Activated T-cell treated with anti-CD3 and anti-CD28 coated beads, Interleukin-2, amount 50 U/mL, for 48 hours (primary cell): ENCODE results near the gene DTNB.
"Not testable (repeated sequence)": the region's sequence is repeated elsewhere in the genome, so short reads cannot be mapped to it uniquely, and the experiment has no call there.

Experiments
- DNase-seq, 2 experiments: peaks; one replicate each; pipeline ENCODE4 v3.0.0-alpha.2; 2020

DTNB gene

DNA sequence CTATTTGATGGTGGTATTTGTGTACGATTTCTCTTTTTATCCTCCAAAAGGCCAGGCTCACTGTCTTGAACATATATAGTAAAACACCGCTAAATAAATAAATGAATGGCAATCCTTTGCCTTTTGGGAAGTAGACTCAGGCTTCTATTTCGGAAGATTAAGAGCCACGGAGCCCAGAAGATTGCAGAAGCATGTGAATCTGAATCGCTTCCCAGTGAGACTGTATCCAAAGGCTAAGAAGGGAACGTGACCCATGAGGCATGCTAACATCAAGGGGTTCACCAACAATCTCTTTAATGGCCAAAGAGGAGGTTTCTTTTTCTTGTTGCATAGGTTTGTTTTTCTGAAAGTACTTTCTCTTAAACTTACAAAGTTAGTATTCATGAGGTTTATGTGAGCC, 261.6 kb downstream of the DTNB start:
- no peak for DNase-seq

DNA sequence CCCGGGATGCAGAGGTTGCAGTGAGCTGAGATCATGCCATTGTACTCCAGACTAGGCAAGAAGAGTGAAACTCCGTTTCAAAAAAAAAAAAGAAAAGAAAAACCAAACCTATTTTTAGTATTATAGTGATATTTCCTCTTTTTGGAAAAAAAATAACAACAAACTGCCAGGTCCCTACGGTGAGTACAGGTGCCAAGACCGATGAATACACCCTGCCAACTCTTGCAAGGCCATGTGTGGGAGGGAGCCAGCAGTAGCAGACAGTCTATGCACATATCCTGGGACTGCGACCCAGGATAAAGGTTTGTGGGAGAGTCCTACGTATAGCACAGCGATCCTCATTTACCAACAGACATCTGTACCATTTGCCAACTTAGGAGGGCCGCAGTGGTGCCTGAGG, 262.1 kb downstream of the DTNB start:
- DNase-seq: no peak

DNA sequence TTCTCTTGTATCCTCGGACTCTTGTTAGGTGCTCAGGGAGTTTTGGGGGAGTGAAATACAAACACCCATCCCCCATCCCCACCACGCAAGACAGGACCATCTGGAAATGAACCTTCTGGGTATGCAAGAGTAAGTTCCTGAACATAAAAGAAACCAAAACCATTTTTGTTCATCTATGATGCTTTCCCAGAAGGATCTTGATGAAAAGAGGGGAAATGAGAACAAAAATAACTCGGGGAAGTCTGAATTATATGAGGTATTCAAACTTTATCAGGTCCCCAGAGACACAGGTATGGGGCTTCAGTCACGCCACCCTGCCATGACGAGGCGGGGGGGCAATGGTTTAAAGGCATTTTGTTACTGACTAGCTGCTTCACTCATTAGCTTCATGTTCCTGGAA, 263.0 kb downstream of the DTNB start:
- DNase-seq: no peak

DNA sequence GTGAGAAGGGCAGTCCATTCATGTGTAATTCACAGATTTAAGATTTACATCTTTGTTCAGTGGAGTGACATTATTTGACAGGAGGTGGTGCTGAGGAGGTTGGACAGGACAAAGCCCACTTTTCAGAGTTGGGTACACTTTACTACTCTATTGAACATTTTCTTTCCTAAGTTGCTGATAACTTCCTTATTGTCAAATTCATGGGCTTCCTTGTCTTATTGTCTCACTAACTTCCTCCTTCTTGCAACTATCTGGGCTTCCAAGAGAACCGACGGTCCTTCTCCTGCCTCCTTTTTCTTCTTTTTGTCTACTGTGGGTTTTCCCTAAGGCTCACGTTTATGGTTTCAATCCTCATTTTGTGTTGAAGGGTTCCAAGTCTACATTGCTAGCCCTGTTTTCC, 263.9 kb downstream of the DTNB start:
- DNase-seq: no peak

DNA sequence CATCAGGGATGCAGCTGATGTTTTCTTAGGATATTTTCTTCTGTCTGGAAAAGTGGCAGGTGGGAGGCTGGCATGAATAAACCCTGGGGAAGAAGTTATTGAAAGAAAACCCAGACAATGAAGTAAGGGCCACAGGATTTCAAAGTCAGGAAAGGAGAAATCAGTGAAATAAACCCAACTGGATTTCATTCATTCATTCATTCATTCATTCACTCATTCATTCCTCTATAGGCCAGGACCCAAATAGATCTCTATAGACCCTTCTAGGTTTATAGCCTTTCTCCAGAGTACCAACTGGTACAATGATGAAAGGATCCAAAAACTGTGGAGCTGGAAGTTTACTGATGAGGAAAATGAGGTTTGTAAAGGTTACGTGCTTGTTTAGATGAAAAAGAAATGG, 264.3 kb downstream of the DTNB start:
- DNase-seq: no peak

DNA sequence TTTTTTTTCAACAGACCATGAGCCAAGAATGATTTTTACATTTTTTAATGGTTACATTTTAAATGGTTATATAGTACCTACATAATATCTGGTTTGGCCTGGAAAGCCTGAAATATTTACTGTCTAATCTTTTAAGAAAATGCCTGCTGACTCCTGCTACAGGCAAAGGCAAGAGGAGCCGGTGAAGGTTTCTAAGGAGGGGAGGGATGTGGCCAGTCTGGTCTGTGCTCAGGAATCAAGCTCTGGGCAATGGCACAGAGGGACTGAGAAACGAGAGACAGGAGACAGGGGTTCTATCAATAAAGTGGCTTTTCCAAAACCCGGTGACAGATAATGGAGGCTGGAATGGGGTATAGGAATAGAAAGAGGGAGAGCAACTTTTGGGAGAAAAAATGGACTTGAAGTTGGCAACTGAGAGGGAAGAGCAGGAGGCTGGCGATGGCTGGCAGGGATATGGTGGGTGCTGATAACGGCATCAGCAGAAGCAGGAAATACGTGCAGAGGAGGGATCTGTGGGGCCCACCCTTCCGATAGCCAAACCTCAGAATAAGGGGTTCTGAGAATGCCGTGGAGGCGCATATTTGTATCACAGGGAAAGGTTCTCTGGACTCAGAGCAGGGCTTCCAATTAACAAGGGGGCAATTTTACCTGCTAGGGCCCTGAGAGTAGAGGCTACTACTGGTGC, 267.6 kb downstream of the DTNB start:
- no peak for DNase-seq

DNA sequence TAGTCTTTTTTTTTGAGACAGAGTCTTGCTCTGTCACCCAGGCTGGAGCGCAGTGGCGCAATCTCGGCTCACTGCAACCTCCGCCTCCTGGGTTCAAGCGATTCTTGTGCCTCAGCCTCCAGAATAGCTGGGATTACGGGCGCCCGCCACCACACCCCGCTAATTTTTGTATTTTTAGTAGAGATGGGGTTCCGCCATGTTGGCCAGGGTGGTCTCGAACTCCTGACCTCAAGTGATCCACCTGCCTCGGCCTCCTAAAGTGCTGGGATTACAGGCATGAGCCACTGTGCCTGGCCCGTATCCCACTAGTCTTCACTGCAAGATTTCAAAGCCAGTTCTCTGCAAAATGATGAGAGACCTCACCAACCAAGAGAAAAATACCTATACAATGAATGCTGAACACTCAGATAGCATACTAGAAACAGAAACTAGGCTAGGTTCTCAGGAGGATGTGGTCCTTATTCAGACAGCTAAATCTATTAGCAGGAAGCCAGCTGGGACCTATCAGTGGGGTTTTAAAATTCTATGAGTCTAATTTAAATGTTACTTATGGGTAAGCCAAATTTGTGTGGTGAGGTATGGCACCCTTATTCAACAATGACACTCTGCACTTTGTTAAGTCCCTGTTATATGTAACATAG, 270.1 kb downstream of the DTNB start:
- not testable (repeated sequence) for DNase-seq

DNA sequence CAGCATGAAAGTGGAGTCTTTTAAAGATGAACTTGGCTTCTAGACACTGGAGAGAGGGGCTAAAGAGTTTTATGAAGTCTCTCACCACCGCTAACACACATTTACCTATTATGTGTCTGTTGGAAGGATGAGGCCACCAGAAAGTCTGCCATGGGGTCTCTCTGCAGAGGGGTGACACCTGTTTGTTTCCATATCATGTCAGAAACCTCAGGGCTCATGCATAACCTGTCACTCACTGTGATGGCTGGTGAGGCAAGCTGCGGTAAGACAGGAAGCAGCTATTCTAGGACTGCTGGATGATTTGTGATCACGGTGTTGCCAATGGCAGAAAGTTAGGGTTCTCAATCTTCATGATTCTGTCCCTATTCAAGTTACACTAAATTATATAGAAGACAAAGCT, 270.9 kb downstream of the DTNB start:
- no peak for DNase-seq

DNA sequence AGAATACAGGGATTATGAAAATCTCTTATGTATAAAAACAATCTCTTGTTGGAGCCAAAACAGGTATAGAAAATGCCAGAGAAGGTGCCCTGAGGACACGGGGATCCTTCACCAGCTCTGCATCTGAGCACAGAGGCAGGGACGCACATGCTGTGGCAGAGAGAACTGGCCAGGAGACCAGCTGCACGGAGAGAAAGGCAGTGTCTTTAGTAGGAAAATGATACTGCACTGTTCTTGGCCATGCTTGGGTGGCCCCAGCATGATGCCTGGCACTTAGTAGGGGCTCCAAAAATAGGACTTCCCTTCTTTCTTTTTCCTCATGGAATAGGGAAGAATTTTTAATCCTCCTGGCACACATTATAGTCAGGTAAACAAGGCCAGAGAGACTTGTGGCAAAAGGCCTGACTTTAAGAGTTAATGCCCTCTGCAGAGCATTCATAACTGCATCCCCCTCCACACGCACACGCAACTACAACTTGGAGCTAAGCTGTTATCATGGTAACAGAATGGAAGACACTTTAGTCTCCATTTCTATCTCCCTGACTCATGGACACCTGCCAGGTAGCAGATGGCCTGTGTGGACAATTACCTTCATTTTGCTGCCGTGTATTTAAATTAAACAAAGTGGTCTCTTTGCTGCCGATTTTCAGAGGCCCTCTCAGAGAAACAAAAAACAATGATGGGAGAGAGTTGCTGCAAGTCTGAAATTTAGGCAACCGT, 271.9 kb downstream of the DTNB start:
- no peak for DNase-seq

DNA sequence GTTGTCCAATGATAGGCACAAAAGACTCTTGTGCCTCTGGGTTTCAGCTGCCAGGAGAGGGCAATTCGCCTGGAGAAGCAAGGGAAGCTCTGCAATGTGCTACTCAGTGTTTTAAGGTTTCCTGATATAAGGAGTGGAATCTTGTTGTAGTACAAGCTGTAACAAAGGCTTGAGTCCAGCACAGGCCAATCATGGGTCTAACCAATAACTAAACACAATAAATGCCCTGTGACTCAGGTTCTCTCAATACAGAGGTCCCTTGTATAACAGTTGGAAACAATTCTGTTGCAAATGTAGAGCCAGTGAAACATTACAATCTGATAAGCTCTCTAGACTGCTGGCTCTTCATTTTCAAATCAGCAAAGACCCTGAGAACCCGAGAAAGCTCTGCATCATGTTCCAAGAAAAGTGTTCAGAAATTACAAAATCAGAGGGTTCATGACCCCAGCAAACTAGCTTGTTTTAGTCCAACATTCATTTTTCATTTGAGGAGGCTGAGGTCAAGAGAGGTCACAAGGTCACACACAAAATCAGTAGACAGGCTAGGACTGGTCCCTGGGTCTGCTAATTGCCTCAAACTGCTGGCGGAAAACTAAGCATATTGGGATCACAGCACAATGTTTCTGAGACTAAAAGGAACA, 272.7 kb downstream of the DTNB start:
- DNase-seq: no peak

DNA sequence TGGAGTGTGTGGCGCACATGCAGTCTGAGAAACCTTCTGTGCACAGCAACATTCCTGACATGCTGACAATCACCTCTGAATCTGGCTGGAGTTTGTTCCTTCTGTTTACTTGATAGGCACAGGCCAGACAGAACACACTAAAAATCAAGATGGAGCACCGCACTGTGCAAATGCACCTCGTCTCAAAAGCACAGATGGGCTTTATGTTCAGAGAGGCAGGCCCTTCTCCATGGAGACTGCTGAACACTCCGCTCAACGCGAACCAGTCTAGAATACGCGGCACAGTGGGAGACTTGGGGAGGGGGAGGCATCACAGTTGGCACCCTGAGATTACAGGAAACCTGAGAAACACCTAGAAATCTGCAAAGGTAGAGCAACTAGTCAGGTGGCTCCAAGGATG, 273.2 kb downstream of the DTNB start:
- DNase-seq: no peak

DNA sequence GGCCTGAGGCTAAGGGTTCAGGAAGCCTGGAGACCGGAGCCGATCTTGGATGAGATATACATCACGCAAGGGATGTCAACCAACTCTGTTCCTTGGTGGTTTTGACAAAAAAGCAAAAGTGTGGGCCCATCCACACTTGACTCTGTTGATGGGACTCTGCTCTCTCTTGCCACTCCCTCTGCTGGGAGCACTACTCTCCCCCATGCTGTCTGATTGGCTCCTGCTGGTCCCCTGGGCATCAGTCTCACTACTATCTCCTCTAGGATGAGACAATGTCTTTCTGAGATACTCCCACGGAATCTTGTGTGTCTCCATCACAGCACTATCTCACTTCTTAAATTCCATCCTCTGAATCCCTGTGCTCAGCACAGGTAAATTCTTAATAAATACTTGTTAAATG, 274.8 kb downstream of the DTNB start:
- DNase-seq: no peak

DNA sequence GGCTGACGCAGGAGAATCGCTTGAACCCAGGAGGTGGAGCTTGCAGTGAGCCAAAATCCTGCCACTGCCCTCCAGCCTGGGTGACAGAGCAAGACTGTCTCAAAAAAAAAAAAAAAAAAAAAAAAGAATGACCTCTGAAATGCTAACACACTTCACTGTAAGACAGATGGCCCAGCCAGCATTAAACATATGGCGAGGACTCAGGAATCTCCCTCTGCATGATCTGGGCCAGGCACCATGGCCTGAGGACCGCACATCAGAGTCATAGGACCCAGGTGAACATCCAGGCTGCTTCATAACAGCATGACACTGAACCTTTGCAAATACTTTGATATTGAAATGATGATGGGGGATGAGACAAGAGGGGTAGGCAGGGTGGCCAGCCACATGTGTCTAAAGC, 275.6 kb downstream of the DTNB start:
- no peak for DNase-seq

DNA sequence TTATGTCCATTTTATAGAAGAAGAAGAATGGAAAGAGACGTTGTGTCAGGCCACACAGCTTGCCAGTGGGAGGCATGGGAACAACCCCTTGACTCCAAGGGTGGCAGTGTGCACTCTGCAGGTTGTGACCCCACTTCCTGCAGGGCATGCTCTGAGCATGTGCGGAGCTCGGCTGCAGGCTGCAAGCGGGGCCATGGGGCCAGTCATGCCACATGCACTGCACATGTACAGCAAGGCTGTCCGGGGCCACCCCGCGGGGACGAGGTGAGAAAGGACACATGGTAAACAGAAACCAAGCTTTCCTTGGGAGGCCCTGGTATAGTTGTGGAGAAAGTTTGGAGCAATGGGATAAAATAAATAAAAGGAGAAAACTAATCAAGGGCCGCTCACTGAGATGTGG, 284.2 kb downstream of the DTNB start:
- no peak for DNase-seq

DNA sequence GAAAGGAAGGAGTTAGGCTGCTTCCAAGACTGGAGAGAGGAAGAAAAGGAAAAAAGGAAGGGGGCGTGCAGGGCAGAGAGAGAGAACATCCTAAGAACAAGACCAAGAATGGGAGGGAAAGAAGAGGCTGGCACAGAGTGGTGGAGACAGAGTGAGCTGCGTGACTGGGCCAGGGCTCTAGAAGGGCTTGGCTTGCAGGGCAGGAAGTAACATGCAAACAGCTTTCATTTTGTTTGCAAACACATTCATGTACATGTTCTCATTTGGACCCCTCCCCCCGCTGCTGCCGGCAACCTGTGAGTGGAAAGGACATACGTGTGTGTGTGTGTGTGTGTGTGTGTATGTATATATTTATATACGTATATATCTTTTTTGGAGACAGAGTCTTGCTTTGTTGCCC, 284.9 kb downstream of the DTNB start:
- no peak for DNase-seq

DNA sequence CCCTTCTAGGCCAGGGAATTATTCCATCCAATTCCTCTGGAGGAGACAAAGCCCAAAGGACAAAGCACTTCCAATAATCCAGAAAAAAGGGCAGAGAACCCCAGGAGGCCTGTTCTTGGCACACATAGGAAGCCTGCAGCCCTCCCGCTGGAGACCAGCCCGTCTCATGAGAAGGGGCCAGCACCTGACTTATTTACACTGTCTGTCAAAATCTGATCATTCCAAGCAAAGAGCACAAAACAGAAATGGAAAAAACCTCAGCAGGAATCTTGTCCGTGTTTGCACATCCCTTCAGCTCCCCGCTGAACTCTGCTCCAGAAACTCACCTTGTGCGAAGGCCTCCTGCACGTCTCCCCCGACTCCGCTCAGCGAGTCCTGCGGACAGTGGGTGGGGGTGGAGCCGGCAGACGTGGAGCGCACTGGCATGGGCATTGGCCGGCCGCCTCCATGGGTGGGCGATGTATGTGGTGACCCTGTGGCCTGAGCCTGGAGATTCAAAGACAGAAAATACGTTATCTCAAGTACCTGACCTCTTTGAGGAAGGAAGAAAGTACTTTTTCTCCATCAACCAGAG, 285.4 kb downstream of the DTNB start:
- DNase-seq: peak in 1 of 2 experiments; percentile 6

DNA sequence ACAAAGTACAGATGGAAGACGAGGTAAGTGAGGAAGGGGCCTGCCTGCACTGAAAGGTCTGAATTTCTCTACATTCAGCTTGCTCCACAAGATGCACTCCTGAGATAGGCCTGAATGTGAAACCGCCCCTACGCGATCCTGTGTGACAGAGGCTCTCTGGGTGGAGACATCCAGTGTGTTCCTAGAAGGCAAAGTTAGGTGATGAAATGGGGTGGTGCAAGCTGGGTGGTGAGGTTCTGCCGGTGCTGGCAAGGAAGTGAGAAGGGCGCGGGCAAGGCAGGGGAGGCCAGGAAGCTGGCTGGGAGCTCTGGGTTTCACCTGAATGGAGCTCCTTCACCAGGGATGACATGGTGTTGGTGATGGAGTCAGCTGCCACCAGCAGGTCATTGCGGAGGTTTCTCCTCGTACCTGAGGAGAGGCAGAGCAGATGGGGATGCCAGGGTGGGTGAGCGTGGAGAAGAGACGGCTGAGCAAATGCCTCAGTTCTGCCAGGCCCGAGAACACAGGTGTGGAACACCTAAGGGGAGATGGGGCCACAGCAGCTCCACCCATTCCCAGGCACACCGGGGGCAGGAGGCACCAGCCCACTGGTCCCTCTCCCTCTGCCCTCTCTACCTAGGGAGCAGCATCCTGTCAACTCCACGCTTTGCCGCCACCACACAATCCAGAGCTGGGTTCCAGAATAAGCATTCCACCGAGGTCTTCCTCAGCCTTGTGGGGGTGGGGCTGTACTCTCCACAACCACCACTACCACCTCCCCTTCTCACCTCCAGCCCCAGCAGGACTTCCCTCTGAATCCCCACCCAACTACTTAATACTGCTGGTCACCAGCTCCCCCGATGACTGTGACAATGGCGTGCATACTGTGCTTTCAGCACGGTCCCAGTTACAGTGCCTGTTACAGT, 286.2 kb downstream of the DTNB start:
- DNase-seq: peak in 1 of 2 experiments; percentile 11

DNA sequence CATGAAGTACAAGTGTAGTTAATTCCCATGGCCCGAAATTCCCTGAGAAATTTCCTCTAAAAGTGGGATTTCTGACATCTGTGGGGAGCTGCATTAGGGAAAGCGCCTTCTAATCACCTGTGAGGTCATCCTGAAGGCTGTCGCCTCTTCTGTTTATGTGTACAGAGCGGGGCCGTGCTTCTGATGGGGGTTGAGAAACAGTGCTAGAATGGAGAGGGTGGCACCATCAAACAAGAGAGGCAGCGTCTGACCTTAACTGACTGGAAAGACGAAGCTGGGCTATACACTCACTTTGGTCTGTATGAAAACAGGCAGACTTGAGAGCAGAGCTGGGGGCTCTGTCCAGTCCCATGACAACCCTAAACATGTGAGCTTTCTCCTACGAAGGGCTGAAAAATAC, 287.5 kb downstream of the DTNB start:
- DNase-seq: peak in 1 of 2 experiments; percentile 5

DNA sequence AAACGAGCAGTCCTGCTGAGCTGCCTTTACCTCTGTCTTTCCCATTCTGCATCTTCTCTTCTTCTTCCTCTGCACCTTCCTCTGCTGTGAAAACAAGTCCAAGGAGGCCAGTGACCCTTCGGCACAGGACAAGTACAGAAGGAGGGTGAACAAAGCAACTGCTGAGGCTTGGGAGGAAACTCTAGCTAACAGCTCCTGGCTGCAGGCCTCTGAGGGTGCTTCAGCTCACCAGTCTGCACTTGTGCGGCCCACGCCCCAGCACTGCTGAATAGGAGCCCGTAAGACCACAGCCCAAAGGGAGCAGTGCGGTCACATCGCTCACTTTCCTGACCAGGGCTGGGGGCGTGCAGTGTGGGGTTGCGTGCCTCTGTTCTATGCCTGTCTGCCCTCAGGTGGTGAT, 289.6 kb downstream of the DTNB start:
- DNase-seq: peak; percentile 13

DNA sequence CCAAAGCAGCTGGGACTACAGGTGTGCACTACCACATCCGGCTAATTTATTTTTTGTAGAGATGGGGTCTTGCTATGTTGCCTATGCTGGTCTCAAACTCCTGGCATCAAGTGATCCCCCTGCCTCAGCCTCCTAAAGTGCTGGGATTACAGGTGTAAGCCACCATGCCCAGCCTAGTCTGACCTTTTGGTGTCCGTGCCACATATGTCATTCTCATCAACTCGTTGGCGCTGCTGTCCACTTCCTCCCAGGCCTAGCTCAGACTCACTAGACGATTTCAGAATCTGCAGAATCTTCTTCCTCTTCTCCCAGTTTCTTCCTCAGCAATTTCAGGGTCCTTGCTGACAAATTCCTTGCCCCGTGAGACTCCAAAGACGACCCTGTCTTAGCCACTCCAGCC, 291.9 kb downstream of the DTNB start:
- no peak for DNase-seq

DNA sequence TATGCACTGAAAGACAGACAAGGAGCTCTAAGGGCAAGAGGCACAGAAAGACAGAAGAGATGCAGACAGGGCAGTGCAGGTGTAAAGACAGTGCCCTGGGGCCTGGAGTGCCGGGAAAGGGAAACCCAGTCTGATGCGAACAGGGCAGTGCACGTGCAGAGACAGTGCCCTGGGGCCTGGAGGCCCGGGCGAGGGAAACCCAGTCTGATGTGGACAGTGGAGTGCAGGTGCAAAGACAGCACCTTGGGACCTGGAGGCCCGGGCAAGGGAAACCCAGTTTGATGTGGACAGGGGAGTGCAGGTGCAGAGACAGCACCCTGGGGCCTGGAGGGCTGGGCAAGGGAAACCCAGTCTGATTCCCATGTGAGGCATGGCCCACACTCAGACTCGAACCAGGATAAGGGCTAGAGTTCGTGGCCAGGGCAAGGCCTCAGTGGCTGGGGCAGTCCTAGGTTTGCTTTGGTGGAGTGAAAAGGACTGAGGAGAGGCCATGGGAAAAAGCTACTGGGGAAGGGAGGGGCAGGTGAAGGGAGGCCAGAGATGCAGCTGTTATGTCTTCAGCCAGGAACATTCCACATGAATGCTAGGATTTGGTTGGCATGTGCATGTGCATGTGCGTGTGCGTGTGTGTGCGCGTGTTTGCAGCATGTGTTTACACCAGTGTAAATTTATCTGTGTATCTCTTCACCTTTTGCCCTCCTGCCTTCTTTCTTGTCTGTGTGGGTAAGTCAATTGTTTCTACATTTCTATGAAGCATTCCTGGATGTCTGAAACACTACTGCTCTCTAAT, 292.6 kb downstream of the DTNB start:
- DNase-seq: no peak

DNA sequence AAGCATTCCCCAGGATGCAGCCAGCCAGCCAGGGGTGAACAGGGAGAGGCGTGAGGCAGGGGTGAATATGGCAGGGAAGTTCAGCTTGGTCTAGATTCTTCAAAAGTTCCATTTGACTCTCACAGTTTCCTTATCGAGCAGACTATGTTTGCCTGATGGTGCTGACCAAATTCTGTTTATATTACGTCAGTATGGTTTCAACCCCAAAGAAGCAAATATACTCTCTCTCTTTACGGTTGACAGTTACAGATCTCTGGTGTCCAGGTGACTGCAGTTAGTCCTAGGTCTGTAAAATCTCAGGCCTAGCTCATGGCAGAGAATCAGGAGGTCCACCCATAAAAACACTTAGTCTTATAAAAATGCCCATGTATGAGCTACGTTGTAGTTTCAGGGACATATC, 293.4 kb downstream of the DTNB start:
- DNase-seq: no peak
